CD4-positive, alpha-beta T cell treated with Interleukin-17A for 1 hour (primary cell): ENCODE measurements around the gene SRMS.
A peak's percentile ranks its signal among the peaks of the same experiment; 100 is the strongest.

Source experiments
- DNase-seq: peaks from one replicate; pipeline ENCODE4 v3.0.0-alpha.2; 2020

The SRMS gene

GRCh38 chr20:63551068-63551467 lies 3.5 kb upstream of the SRMS start:
- DNase-seq = no peak

GRCh38 chr20:63549679-63550282 lies 2.2 kb upstream of the SRMS start:
- DNase-seq = no peak

- DNase-seq = no peak
Observed at GRCh38 chr20:63549019-63549418, 1.5 kb upstream of the SRMS start.

- no peak for DNase-seq
Observed at GRCh38 chr20:63548542-63548941, 993 bp upstream of the SRMS start.

GRCh38 chr20:63546956-63547724 lies 409 bp downstream of the SRMS start:
- no peak for DNase-seq

GRCh38 chr20:63546256-63546955 lies 1.1 kb downstream of the SRMS start:
- no peak for DNase-seq

- no peak for DNase-seq
Observed at GRCh38 chr20:63545814-63546213, 1.7 kb downstream of the SRMS start.

- DNase-seq = no peak
Observed at GRCh38 chr20:63544958-63545516, 2.5 kb downstream of the SRMS start.

- no peak for DNase-seq
Observed at GRCh38 chr20:63544241-63544957, 3.1 kb downstream of the SRMS start.

- no peak for DNase-seq
Observed at GRCh38 chr20:63543733-63544132, 3.8 kb downstream of the SRMS start.

- no peak for DNase-seq
Observed at GRCh38 chr20:63543131-63543530, 4.4 kb downstream of the SRMS start.

- no peak for DNase-seq
Observed at GRCh38 chr20:63542696-63543095, 4.9 kb downstream of the SRMS start.

- no peak for DNase-seq
Observed at GRCh38 chr20:63542031-63542559, 5.5 kb downstream of the SRMS start.

GRCh38 chr20:63541371-63541770 lies 6.2 kb downstream of the SRMS start:
- no peak for DNase-seq

GRCh38 chr20:63540417-63541186 lies 6.9 kb downstream of the SRMS start:
- DNase-seq = no peak

GRCh38 chr20:63539441-63540370 lies 7.8 kb downstream of the SRMS start:
- no peak for DNase-seq

- no peak for DNase-seq
Observed at GRCh38 chr20:63539092-63539430, 8.5 kb downstream of the SRMS start.

- DNase-seq = peak; percentile 73
Observed at GRCh38 chr20:63538204-63539091, 9.1 kb downstream of the SRMS start.

- peak; percentile 97 for DNase-seq
Observed at GRCh38 chr20:63537525-63538203, 9.9 kb downstream of the SRMS start.
